HepG2 (cell line): ENCODE results near the gene CSNK1D. TPM values are rescaled to one million over a fixed set of nuclear protein-coding genes. Genes with fewer than 3 reads are reported as not detected.

Source experiments
- ATAC-seq: fragments of 200-7000 bp; cut with Tn5 transposase; 3 replicates; pipeline ENCODE4 v1.9.1; 2020; ENCODE audit warnings: mild to moderate bottlenecking, moderate library complexity
- BruUV-seq: library from RNA; stranded (reverse); fragments of 400-500 nt; replicated peaks from 2 replicates; lab custom pipeline; 2021; lab: Mats Ljungman, UMichigan
- CTCF ChIA-PET: fragments of 300-600 bp; formaldehyde crosslinking; extraction: SDS; loops from one replicate; lab custom pipeline; 2021; ENCODE audit warnings: low total read pairs, inconsistent platforms, low intra/inter-chr PET ratio; lab: Yijun Ruan, JAX
- POLR2A ChIA-PET: fragments of 350-600 bp; sonication (Branson Sonifier 250); formaldehyde crosslinking; loops from one replicate; lab custom pipeline; 2020; ENCODE audit warnings: antibody characterized with exemption, inconsistent platforms; lab: Yijun Ruan, JAX
- DNase-seq: peaks from one replicate; pipeline ENCODE4 v3.0.0-alpha.2; 2015; ENCODE audit warnings: low spot score
- FAIRE-seq: peaks from 3 replicates; lab custom pipeline; 2011; peaks lifted over from hg19 to GRCh38; lab: Jason Lieb, UNC
- H2AFZ ChIP-seq: one replicate; pipeline ENCODE4 v1.6.1; 2011; ENCODE audit warnings: low read length, inconsistent platforms
- H3K27ac ChIP-seq: fragments of 300-600 bp; 3 replicates; pipeline ENCODE4 v1.8.0; 2011; ENCODE audit warnings: mixed run types, mild to moderate bottlenecking, mixed read lengths, low read length, inconsistent platforms; ENCODE audit not compliant: insufficient read depth; ENCODE audit errors: extremely low read length
- H3K27me3 ChIP-seq, 2 experiments: fragments of 200-600 bp in 1 of 2; 2 replicates in 1 of 2; 3 replicates in 1 of 2; pipeline versions ENCODE4 v1.6.0 to v1.8.0; 2011; ENCODE audit warnings: low read length in 2 of 2, mild to moderate bottlenecking in 2 of 2, moderate library complexity in 2 of 2, inconsistent platforms in 1 of 2; ENCODE audit not compliant: insufficient read depth in 2 of 2, control insufficient read depth in 1 of 2
- H3K36me3 ChIP-seq, 2 experiments: fragments of 200-600 bp in 1 of 2; replicated peaks in 1 of 2; 2 replicates in 1 of 2; 3 replicates in 1 of 2; pipeline versions ENCODE4 v1.5.1 to v1.8.0; 2011; ENCODE audit warnings: low read length in 2 of 2, inconsistent platforms in 1 of 2; ENCODE audit not compliant: insufficient read depth in 2 of 2, control insufficient read depth in 1 of 2
- H3K4me1 ChIP-seq: 2 replicates; pipeline ENCODE4 v1.5.1; 2012; ENCODE audit warnings: low read length, inconsistent platforms; ENCODE audit not compliant: insufficient read depth
- H3K4me2 ChIP-seq: 2 replicates; pipeline ENCODE4 v1.6.0; 2011; ENCODE audit warnings: low read depth, low read length, inconsistent platforms
- H3K4me3 ChIP-seq, 3 experiments: fragments of 200-600 bp in 1 of 3; sonication (generic), shearing (Covaris generic) in 1 of 3; replicated peaks in 1 of 3; 2 replicates each; pipeline ENCODE4 v1.5.1; 2011 to 2016; ENCODE audit warnings: low read length in 3 of 3, inconsistent platforms in 2 of 3, low read depth in 2 of 3, mild to moderate bottlenecking in 2 of 3, control low read depth in 1 of 3, mixed read lengths in 1 of 3; ENCODE audit not compliant: insufficient read depth in 1 of 3
- H3K79me2 ChIP-seq: one replicate; pipeline ENCODE4 v1.6.1; 2011; ENCODE audit warnings: low read length, inconsistent platforms; ENCODE audit not compliant: insufficient read depth
- H3K9ac ChIP-seq: 2 replicates; pipeline ENCODE4 v1.6.0; 2011; ENCODE audit warnings: mild to moderate bottlenecking, low read depth, low read length, inconsistent platforms; ENCODE audit not compliant: insufficient read depth
- H3K9me3 ChIP-seq: 2 replicates; pipeline ENCODE4 v1.5.1; 2012; ENCODE audit warnings: mild to moderate bottlenecking, low read length
- H4K20me1 ChIP-seq: 2 replicates; pipeline ENCODE4 v1.6.0; 2011; ENCODE audit warnings: inconsistent platforms, mild to moderate bottlenecking, low read length, moderate library complexity; ENCODE audit not compliant: insufficient read depth
- ADNP ChIP-seq: sonication (generic); formaldehyde crosslinking; IDR thresholded peaks from 2 replicates; pipeline ENCODE4 v1.4.0; 2020; ENCODE audit warnings: missing genetic modification reagents
- AGO2 ChIP-seq: fragments of 200-400 bp; formaldehyde crosslinking; optimal IDR thresholded peaks from 2 replicates; pipeline ENCODE3; 2017; ENCODE audit warnings: mild to moderate bottlenecking, low read depth, low read length, moderate library complexity
- CENPX ChIP-seq: sonication (generic); formaldehyde crosslinking; IDR thresholded peaks from 2 replicates; pipeline ENCODE4 v1.9.0; 2021; ENCODE audit warnings: mild to moderate bottlenecking, missing genetic modification reagents, moderate library complexity
- KAT8 ChIP-seq: IDR thresholded peaks from 2 replicates; pipeline ENCODE4 v1.6.1; 2016; ENCODE audit warnings: missing genetic modification reagents, missing compliant biosample characterization
- KLF15 ChIP-seq: sonication (generic); formaldehyde crosslinking; IDR thresholded peaks from 2 replicates; pipeline ENCODE4 v1.8.1; 2023; ENCODE audit warnings: borderline replicate concordance, mild to moderate bottlenecking, inconsistent platforms, missing genetic modification reagents, mixed read lengths
- MEIS1 ChIP-seq: sonication (generic); formaldehyde crosslinking; IDR thresholded peaks from 2 replicates; pipeline ENCODE4 v1.9.0; 2021; ENCODE audit warnings: mild to moderate bottlenecking, missing genetic modification reagents, moderate library complexity, borderline replicate concordance
- MXD3 ChIP-seq: IDR thresholded peaks from 2 replicates; pipeline ENCODE4 v1.6.1; 2016; ENCODE audit warnings: mild to moderate bottlenecking, missing biosample characterization, missing genetic modification reagents
- ZBTB38 ChIP-seq: sonication (generic); formaldehyde crosslinking; IDR thresholded peaks from 2 replicates; pipeline ENCODE4 v1.5.1; 2020; ENCODE audit warnings: mild to moderate bottlenecking, missing genetic modification reagents
- ZNF724P ChIP-seq: sonication (generic); formaldehyde crosslinking; IDR thresholded peaks from 2 replicates; pipeline ENCODE4 v1.8.0; 2022; ENCODE audit warnings: missing genetic modification reagents, borderline replicate concordance
- WGBS: methylation state at CpG from one replicate; pipeline ENCODE4 v1.1.6; 2017; ENCODE audit warnings: low lambda C conversion rate; 5-methylcytosine and 5-hydroxymethylcytosine counted together
- in situ Hi-C: cut with HindIII; loops from 2 replicates; pipeline ENCODE4 v1.10.0; 2017; ENCODE audit warnings: low pct_unique_long_range_greater_than_20kb; ENCODE audit not compliant: extremely low pct_ligation_motif_present
- intact Hi-C: fragments of 100-400 bp; cut with micrococcal nuclease; formaldehyde crosslinking; loops from one replicate; pipeline ENCODE4 v1.10.0; 2022; ENCODE audit not compliant: unreplicated experiment
- polyA plus RNA-seq, 8 experiments: library from polyadenylated mRNA; depleted of rRNA in 3 of 8; stranded (reverse) in 7 of 8; unstranded in 1 of 8; fragments of >200 nt; fragmentation: Illumina TruSeq in 4 of 8; extraction: Trizol in 4 of 8; gene quantifications; 2 replicates each; pipeline versions ENCODE4 v1.2.1 to v1.2.3, GENCODE V29; 2011 to 2016; ENCODE audit warnings: low read depth in 4 of 8, missing spikeins in 1 of 8, mixed read lengths in 1 of 8; ENCODE audit not compliant: insufficient read depth in 1 of 8
- total RNA-seq, 5 experiments: library from RNA; depleted of rRNA; stranded (reverse); fragments of >200 nt; fragmentation: Illumina TruSeq; extraction: Trizol; gene quantifications; 2 replicates each; pipeline ENCODE4 v1.2.3, GENCODE V29; 2016; ENCODE audit warnings: low read depth in 1 of 5

Gene CSNK1D
- total and polyA plus RNA-seq, 2 of the 13 experiments (the other 11 are each of a cell fraction or from before 2014, with no cell fraction given): 31.5 to 128 TPM

DNA sequence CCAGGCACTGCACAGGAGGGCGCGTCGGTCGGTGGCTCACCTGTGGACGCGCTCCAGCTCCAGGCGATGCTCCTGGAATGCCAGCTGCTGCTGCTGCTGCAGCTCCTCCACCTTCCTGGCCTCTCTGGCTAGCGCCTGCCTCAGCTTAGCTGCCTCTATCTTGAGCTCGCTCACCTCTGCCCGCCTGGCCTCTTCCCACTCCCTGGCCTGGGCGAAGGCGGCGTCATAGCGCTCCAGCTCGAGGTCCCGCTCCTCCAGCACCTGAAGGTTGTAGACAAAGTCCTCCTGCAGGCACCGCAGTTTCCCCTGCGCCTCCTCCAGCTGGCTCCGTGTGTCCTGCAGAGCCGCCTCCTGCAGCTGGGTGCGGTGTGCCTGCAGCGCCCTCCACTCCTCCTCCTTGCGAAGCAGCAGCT is 72.0 kb downstream of the CSNK1D start:
- no peak overlapping the region for H3K9ac ChIP-seq
- H3K4me3 ChIP-seq: no peak overlapping the region
- no peak overlapping the region for H2AFZ ChIP-seq
- no peak overlapping the region for H3K27ac ChIP-seq
- H3K36me3 ChIP-seq: peaks cover 7 to 13% of the 10 kb centered on the region in 2 experiments; a peak in 4 of 5 replicates
- H3K27me3 ChIP-seq: no peaks in the 10 kb centered on the region
- FAIRE-seq (no peak), DNase-seq (no peak)
- intact Hi-C loops: no loop called here
- no TSS peak for BruUV-seq
- CTCF ChIA-PET: no interaction called here
- TF ChIP-seq KLF15 (no peak), CENPX (CRISPR knock-in tag) (no peak), MEIS1 (CRISPR knock-in tag) (no peak), MXD3 (CRISPR knock-in tag) (0 out of 2 replicates have a peak, but pooled peaks have one; percentile 27), ADNP (CRISPR knock-in tag) (no peak), ZNF724P (CRISPR knock-in tag) (no peak), AGO2 (peak; percentile 27), KAT8 (CRISPR knock-in tag) (no peak), ZBTB38 (CRISPR knock-in tag) (peak; percentile 40; the same call in 1 of the 2 replicates)
- TF ChIP-seq, all 625 proteins: peak for 3
- Histone ChIP-seq H3K4me2 (no peak overlapping the region), H3K4me1 (peaks cover 18% of the 10 kb centered on the region), H3K9me3 (no peaks in the 10 kb centered on the region), H3K79me2 (no peaks in the 10 kb centered on the region), H4K20me1 (no peaks in the 10 kb centered on the region)
- POLR2A ChIA-PET: no interaction called here
- in situ Hi-C loops: no loop called here
- 97% methylated on average over 20 of the region's 23 CpGs for WGBS
- ATAC-seq: no peak
